Right ventricle myocardium inferior (tissue), 1 donor: Measurements from ENCODE around the gene UBR1. TPM values are rescaled to one million over a fixed set of nuclear protein-coding genes. Genes with fewer than 3 reads are reported as not detected.

Source experiments
- ATAC-seq: fragments of 200-7000 bp; cut with Tn5 transposase; one replicate; pipeline ENCODE4 v1.9.1; 2020; ENCODE audit warnings: mild to moderate bottlenecking, moderate library complexity
- DNase-seq: peaks from one replicate; pipeline ENCODE4 v3.0.0; 2021; ENCODE audit errors: missing footprints
- intact Hi-C: fragments of 100-400 bp; cut with DNase I; formaldehyde crosslinking; loops from one replicate; pipeline ENCODE4 v1.11.0; 2022
- total RNA-seq: library from RNA; stranded (reverse); fragmentation: NEBNext Ultra II Directional; extraction: Animal tissue kit (Norgen Biotek cat#: 25700); gene quantifications from one replicate; pipeline ENCODE4 v1.2.1, GENCODE V29; 2021
- donor health status: DM: no; HTN: yes; CAD: no; lungs with severe emphysema.

Gene UBR1
- total RNA-seq, 1 donor from 2014 or later: 20.2 TPM

DNA sequence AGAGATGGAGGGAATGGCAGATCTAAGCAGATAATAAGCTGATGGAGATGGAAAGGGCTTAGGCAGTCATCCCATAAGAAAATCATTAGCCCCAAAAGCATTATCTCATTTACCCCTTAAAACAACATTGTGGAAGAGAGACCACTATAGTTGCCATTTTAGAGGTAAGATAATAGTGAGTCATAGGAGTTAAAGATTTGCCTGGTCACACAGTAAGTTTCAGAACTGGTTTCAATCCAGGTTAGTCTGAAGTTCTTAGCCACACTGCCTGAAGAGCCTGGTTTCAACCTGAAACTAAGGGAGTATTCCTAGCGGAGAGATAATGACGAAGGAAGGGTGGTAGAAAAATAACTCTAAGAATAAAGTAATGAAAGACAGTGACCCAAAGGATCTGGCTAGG is 13.0 kb upstream of the UBR1 start:
- no peak for DNase-seq
- intact Hi-C loops: no loop called here
- ATAC-seq: no peak

DNA sequence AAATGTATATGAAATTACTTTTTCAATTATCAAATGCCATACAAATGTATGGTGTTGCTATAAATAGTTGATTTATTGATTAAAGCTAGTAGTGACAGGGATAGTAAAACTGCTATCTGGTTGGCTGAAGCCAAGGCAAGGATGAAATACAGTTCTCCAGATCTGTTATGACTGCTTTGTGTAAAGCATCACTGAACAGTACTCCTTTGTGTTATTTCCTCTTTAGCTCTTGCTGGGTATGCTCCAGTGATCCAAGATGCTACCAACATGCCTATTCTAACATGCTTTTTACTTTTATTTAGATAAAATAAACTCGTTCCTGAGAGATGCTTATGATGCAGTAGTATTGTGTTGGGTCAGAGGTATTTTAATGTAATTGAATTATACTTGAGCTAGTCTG is 12.4 kb upstream of the UBR1 start:
- ATAC-seq (no peak), DNase-seq (no peak)
- intact Hi-C loops: no loop called here

DNA sequence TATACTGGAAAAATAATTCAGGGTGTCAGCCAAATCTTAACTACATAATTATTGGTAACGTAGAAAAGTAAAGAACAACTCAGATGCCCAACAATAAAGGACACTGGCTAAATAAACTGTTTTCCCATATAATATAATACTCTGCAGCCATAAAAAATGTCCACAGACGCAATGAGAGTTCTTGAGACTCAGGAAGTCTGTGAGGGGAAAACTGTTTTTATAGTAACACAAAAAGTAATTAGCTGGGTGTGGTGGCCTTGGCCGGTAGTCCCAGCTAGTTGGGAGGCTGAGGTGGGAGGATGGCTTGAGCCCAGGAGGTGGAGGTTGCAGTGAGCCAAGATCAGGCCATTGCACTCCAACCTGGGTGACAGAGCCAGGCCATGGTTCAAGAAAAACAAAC is 5.5 kb upstream of the UBR1 start:
- ATAC-seq: no peak
- no peak for DNase-seq
- intact Hi-C loops: no loop called here

DNA sequence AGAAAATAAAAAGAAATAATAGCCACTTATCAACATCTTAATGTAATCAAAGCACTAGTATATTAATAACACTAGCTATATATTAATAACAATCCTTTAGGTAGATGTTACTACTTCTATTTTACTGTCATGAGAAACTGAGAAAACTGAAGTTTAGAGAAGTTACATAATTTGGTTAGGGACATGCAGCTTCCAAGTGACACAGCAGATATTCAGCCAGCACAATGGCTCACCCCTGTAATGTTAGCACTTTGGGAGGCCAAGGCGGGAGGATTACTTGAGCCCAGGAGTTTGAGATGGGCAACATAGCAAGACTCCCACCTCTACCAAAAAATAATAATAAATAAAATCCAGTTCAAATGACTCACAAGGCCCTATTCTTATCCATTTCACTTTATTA is 1.9 kb upstream of the UBR1 start:
- no peak for ATAC-seq
- no peak for DNase-seq
- intact Hi-C loops: no loop called here

DNA sequence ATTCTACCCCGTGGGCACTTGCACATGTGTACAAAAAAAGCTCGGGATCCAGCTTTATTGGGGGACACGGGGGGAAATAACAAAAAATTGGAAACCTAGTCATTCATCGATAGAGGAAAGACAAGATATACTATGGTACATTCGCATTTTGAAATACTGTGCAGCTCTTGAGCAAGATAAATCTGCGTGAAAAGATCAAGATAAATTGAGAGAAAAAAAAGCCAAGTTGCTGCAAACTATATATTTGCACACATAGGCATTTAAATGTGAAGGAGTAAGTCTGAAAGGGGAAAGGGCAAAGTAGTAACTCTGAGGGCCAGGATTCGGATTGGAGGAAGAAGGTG is 620 bp upstream of the UBR1 start:
- intact Hi-C loops: no loop called here
- ATAC-seq: no peak
- DNase-seq: no peak

DNA sequence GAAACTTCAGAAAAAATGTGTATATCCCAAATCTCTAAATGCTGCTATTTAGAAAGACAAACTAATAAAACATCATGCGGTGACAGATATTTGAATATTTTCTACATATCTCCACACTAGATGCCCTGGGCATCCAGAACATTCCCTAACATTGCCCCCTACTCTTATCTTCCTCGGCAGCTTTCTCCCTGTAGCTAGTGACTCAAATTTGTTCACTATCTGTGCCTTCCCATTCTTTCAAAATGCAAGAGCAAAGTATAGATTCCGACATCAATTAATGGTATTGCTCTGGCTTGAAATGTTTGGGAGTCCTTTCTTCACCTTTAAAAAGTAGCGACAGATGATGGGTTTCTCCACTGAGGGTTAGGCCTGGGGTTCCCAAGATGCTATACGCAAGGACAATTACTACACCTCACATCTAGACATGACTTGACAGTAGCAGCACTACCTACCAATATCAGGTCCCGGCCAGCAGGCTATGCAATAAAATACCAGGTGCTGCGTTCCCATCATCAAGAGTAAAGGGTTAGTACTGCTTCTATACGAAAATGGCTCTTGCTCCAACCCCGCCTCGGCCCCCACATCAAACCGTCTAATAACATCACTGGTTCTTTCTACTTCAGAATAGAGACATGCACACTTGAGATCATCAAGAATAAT is 631 bp downstream of the UBR1 start:
- ATAC-seq (peak; percentile 41), DNase-seq (no peak)
- intact Hi-C loops: no loop called here

DNA sequence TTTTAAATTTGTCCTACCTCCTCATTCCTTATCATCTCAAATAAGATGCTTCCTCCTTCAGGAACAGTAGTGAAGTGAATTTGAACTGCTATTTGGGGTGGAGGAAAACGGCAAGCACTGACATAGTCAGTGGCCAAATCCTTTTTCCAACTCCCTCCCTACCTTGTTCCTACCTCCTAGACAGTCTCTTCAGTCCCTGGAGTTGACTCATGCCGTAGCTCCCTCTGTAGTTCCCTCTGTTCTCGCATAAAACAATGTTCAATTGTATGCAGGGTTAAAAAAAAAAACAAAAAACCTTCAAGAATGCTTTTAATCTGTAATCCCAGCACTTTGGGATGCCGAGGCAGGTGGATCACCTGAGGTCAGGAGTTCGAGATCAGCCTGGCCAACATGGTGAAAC is 1.4 kb downstream of the UBR1 start:
- ATAC-seq: no peak
- DNase-seq: no peak
- intact Hi-C loops: no loop called here

DNA sequence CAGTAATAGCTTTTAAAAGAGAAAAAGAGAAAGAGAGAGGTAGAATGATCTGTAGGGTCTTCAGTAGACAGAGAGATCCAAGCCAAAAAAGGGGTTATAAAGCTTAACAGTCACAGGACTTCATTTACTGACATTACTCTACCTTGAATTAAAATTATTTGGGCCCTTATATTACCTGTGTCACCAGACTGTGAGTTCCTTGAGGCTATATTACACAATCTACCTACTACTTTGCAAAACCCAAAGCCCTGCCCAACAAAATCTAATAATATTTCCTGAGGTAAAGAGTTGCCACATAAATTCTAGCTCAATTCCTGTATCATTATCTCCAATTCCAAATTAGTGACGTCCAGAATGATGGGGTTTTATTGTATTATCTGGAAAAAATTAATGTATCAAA is 1.9 kb downstream of the UBR1 start:
- ATAC-seq (no peak), DNase-seq (no peak)
- intact Hi-C loops: no loop called here

DNA sequence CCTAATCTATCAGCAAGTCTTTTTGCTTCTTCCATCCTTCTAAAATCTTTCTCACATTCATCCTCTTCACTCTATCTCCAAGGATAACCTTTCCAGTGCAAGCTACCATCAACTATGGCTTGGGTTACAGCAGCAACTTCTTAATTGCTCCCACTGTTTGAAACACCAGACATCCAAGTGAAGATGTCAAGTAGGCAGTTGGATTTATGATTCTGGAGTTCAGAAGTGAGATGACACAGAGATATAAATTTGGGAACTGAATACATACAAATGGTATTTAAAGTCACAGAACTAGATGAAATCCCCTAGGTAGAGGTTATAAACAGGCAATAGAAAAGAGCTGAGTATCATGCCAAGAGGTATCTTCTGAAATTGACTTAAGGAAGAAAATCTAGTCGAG is 3.7 kb downstream of the UBR1 start:
- DNase-seq (no peak), ATAC-seq (no peak)
- intact Hi-C loops: no loop called here

DNA sequence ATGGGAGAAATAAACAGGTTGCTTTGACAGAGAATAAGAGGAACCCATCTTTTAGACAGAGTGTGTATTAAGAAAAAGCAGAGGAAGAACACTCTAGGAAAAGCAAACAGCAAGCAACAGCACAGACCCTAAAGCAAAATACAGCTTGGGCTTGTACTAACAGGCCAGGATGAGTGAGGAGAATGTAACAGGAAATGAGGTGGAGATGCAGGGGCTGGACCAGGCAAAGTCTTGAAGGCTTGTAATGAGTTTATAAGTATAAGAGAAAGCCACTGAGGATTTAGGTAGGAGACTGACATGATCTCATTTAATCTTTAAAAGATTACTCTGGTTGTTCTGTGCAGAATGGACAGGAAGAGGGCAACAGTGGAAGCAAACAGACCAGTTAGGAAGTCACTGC is 4.9 kb downstream of the UBR1 start:
- DNase-seq (no peak), ATAC-seq (no peak)
- intact Hi-C loops: no loop called here

DNA sequence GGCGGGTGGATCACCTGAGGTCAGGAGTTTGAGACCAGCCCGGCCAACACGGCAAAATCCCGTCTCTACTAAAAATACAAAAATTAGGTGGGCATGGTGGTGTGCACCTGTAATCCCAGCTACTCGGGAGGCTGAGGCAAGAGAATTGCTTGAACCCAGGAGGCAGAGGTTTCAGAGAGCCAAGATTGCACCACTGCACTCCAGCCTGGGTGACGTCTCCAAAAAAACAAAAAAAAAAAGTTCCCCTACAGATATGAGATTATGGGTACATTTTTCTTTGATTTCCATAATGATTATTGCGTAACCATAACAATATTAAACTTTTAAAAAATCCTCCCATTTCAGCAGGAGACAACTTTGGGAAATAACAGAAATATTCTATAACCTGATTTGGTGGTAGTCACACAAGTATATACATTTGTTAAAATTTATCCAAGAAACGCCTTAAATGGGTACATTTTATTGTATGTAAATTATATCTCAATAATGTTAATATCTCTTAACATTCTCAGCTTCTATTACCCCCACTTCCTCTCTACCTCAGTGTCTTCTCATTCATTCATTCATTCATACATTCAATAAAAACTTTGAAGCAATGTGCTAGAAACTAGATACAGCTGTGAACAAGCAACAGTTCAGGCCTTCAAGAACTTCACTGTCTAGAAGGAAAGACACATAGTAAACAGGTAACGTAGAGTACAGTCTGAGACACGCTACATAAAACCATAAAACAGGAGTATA is 6.6 kb downstream of the UBR1 start:
- ATAC-seq: no peak
- intact Hi-C loops: no loop called here
- no peak for DNase-seq

DNA sequence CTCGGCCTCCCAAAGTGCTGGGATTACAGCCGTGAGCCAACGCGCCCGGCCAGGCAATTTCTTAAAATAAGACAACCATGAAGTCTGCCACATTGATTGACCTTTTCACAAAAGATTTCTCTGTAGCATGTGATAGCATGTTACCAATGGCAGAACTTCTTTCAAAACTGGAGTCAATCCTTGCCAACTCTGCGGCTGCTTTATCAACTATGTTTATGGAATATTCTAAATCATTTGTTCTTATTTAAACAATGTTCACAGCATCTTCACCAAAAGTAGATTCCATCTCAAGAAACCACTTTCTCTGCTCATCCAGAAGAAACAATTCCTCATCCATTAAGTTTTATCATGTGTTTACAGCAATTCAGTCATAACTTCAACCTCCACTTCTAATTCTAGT is 9.4 kb downstream of the UBR1 start:
- ATAC-seq (no peak), DNase-seq (no peak)
- intact Hi-C loops: no loop called here

DNA sequence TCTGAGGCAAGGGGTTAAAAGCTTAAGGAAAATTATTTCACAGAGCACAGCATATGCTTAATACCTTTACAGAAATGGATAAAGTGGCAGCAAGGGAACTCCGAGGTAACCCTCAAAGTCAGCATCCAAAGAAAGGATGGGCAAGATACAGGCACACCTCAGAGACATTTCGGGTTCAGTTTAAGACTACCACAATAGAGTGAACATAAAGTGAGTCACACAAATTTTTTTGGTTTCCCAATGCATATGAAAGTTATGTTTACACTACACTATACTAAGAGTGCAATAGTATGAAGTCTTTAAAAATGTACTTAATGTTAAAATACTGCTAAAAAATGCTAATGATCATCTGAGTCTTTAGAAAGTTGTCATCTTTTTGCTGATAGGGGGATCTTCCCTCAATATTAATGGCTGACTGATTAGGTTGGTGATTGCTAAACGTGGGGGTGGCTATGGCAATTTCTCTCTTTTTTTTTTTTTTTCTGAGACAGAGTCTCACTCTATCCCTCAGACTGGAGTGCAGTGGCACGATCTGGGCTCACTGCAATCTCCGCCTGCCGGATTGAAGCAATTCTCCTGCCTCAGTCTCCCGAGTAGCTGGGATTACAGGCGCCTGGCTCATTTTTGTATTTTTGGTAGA is 10.0 kb downstream of the UBR1 start:
- DNase-seq (no peak), ATAC-seq (no peak)
- intact Hi-C loops: no loop called here

DNA sequence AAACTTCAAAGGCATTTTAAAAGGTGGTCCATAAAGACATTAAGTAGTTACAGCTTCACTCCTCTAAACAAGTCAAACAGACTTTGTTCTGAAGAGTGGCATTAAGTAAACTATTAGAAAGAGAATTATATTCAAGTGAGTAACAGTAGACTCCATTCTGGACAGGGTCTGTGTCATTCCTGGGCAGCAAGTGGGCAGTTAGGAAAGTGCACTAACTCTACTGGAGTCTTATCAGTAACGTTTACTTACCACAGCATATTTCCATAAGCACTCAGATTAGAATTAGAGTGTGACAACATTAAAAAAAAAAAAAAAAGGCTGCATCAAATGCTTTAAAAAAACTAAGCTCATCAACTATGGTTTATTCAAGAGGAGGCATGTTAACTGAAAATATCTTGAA is 10.6 kb downstream of the UBR1 start:
- DNase-seq (no peak), ATAC-seq (no peak)
- intact Hi-C loops: no loop called here

DNA sequence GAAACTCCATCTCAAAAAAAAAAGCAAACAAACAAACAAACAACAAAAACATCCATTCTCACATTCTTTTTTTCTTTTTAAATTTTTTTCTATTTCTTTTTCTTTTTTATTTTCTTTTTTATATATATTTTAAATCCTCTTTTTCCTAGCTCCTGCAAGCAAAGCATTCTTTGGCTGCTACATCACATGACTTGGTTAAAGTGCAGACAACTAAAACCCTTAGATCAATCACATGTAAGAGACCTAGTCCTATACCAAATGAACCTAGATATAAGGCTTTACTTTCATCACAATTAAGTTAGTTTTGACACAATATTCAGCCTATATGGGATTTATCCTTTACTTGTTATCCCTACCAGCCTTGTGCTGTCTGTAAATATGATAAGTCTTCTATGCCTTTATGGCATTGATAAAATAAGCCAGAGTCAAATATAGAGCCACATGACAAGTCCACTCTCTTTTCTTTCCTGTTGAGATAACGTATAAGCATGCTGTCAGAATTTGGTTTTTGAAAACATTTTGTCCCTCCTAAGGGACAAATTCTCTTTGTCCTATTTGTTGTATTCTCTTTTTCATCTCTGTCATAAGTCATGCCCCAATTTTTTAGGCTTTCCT is 11.3 kb downstream of the UBR1 start:
- no peak for DNase-seq
- no peak for ATAC-seq
- intact Hi-C loops: no loop called here

DNA sequence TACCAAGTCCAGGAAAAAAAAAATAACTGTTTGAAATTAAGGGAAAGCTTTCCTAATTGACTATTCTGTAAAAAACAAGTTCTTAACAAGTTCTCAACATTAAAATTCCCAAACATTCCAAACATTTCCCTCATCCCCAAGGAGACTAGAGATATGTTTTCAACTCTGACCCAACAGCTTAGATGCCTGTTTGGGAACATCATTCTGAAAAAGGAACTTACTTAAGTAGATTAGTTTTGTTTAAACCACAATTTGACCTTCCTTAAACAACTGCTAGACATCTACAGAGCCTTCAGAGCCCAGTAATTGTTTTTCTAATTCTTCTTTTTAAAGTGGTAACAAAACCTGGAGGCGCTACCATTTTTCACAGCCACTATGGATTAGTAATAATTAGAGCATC is 12.8 kb downstream of the UBR1 start:
- intact Hi-C loops: no loop called here
- no peak for DNase-seq
- no peak for ATAC-seq

DNA sequence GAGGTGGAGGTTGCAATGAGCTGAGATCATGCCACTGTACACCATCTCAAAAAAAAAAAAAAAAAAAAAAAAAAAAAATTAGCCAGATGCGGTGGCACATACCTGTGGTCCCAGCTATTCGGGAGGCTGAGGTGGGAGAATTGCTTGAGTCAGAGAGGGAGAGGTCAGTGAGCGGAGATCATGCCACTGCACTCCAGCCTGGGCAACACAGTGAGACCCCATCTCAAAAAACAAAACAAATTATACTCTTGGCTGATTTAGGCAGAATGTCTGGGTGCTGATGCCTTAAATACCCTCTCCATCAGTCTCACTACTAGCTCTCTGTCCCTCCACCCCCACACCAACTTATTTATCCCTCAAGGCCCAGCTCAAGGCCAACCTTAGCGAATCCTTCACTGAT is 14.0 kb downstream of the UBR1 start:
- intact Hi-C loops: no loop called here
- no peak for DNase-seq
- no peak for ATAC-seq

DNA sequence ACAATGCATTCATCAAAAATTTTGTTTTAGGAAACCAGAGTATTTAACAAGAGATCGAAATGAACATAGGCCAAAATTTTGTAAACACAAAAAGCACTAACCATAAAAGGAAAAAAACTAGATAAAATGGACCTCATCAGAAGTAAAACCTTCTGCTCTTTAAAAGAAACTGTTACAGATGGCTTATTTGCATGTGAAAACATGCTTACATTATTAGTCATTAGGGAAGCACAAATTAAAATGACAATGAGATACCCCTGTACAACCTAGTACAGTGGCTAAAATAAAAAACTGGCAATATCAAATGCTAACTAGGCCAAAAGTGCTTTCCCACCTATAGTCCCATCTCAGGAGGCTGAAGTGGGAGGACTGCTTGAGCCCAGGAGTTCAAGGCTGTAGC is 19.3 kb downstream of the UBR1 start:
- no peak for DNase-seq
- no peak for ATAC-seq
- intact Hi-C loops: no loop called here

DNA sequence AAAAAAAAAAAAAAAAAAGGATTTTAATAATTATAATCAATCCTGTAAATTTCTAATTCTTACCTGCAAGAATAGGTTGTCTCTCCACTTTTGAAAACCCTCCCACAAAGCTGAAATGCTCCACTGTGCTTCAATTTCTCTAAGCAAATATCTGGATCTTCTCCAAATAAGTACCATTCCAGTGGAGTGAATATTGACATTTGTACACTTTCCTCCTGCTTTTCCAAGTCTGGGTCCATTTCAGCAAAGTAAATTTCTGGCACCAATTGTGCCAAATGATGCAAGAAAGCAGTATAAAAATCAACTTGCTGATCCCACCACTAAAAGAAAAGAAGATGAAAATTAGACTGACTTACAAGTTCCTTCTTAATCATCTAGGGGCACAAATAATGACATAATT is 19.9 kb downstream of the UBR1 start:
- DNase-seq: no peak
- intact Hi-C loops: no loop called here
- no peak for ATAC-seq

DNA sequence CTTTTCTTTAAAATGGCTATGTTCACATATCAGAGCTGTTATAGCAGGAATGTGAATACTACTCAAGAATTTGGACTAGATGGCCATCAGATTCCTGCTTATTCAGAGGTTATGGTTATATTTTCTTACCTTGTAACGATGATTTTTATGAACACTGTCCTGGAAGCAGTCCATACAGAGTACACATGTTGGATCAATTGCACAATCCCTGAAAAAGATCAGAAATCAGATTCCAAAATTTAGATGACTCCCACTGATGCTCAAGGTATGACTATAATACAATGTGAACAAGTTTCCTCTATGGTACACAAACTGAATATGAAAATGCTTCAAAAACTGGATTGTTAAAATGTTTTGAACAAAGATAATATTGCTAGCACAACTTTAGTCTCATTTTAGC is 23.3 kb downstream of the UBR1 start:
- DNase-seq (no peak), ATAC-seq (no peak)
- intact Hi-C loops: no loop called here
